Measurements from ENCODE around the gene IER3IP1. TPM values are rescaled to one million over a fixed set of nuclear protein-coding genes. Genes with fewer than 3 reads are reported as not detected.

IER3IP1 gene
- total RNA-seq, 2 experiments from 2014 or later = 1.5 to 2.3 TPM

- Histone ChIP-seq H3K4me1 (ENCODE audit: insufficient read depth, low read length) (no peaks in the 10 kb centered on the region), H3K36me3 (ENCODE audit: insufficient read depth, low read length) (peaks cover under 1% of the 10 kb centered on the region), H3K4me3 (ENCODE audit: low read length) (no peak overlapping the region), H3K9me3 (ENCODE audit: control insufficient read depth in 1 of 2, insufficient read depth in 1 of 2, low read length in 2 of 2) (no peaks in the 10 kb centered on the region), H3K27me3 (ENCODE audit: control insufficient read depth in 1 of 2, insufficient read depth in 2 of 2, low read length in 2 of 2) (no peaks in the 10 kb centered on the region), H3K27ac (ENCODE audit: low read depth in 1 of 2, low read length in 2 of 2) (no peak overlapping the region)
- Mint-ChIP-seq H3K27ac (no peak overlapping the region), H3K4me3 (no peak overlapping the region), H3K36me3 (ENCODE audit: low read depth) (peaks cover 37% of the 10 kb centered on the region), H3K27me3 (no peaks in the 10 kb centered on the region), H3K9me3 (no peaks in the 10 kb centered on the region), H3K4me1 (ENCODE audit: low read depth) (peaks cover 25% of the 10 kb centered on the region)
- intact Hi-C loops (cut with DNase I, micrococcal nuclease) = loop anchor here in 1 of 2 experiments (5.0 kb wide), 1 partner anchor 36 kb away; the partner anchor contains the start of gene IER3IP1
- CTCF ChIA-PET = no interaction called here
- ATAC-seq (ENCODE audit: poor library complexity) (no peak), DNase-seq (no peak)
- POLR2A ChIA-PET = interaction anchor here (1.0 kb wide), 1 partner anchor 9 kb away, joined by 3 read pairs; the partner anchor contains the start of gene HDHD2
- TF ChIP-seq, protein P1, sequence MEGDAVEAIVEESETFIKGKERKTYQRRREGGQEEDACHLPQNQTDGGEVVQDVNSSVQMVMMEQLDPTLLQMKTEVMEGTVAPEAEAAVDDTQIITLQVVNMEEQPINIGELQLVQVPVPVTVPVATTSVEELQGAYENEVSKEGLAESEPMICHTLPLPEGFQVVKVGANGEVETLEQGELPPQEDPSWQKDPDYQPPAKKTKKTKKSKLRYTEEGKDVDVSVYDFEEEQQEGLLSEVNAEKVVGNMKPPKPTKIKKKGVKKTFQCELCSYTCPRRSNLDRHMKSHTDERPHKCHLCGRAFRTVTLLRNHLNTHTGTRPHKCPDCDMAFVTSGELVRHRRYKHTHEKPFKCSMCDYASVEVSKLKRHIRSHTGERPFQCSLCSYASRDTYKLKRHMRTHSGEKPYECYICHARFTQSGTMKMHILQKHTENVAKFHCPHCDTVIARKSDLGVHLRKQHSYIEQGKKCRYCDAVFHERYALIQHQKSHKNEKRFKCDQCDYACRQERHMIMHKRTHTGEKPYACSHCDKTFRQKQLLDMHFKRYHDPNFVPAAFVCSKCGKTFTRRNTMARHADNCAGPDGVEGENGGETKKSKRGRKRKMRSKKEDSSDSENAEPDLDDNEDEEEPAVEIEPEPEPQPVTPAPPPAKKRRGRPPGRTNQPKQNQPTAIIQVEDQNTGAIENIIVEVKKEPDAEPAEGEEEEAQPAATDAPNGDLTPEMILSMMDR (IDR thresholded peaks at IDR 0.05) = no peak
Measured at GRCh38 chr18:47141289-47141688, 34.9 kb downstream of the IER3IP1 start.

GRCh38 chr18:47121146-47121545 lies 55.0 kb downstream of the IER3IP1 start:
- TF ChIP-seq, protein P1 (IDR thresholded peaks at IDR 0.05) = no peak
- H3K27me3 Mint-ChIP-seq = no peaks in the 10 kb centered on the region
- H3K36me3 ChIP-seq (ENCODE audit: insufficient read depth, low read length) = peaks cover 8% of the 10 kb centered on the region
- intact Hi-C loops (cut with DNase I, micrococcal nuclease) = no loop called here
- ATAC-seq (ENCODE audit: poor library complexity) = no peak
- DNase-seq = no peak
- H3K27me3 ChIP-seq (ENCODE audit: control insufficient read depth in 1 of 2, insufficient read depth in 2 of 2, low read length in 2 of 2) = no peaks in the 10 kb centered on the region
- no peak overlapping the region for H3K27ac Mint-ChIP-seq
- H3K4me3 Mint-ChIP-seq = no peak overlapping the region
- H3K4me1 ChIP-seq (ENCODE audit: insufficient read depth, low read length) = no peaks in the 10 kb centered on the region
- H3K36me3 Mint-ChIP-seq (ENCODE audit: low read depth) = peaks cover 78% of the 10 kb centered on the region
- H3K27ac ChIP-seq (ENCODE audit: low read depth in 1 of 2, low read length in 2 of 2) = no peak overlapping the region
- ChIA-PET CTCF (no interaction called here), POLR2A (no interaction called here)
- H3K4me3 ChIP-seq (ENCODE audit: low read length) = no peak overlapping the region
- H3K9me3 Mint-ChIP-seq = no peaks in the 10 kb centered on the region
- H3K9me3 ChIP-seq (ENCODE audit: control insufficient read depth in 1 of 2, insufficient read depth in 1 of 2, low read length in 2 of 2) = no peaks in the 10 kb centered on the region
- H3K4me1 Mint-ChIP-seq (ENCODE audit: low read depth) = no peaks in the 10 kb centered on the region

DNA sequence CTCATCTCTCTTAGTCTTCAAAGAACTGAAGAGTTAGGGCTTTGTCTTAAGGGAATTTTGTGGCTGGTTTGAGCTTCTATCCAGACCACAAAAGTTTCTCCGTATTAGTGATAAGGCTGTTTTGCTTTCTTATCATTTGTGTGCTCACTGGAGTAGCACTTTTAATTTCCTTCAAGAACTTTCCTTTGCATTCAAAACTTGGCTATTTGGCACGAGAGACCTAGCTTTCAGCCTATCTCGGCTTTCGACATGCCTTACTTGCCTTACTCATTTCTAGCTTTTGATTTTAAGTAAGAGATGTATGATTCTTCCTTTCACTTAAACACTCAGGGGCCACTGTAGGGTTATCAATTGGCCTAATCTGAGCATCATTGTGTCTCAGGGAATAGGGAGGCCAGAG lies 55.7 kb downstream of the IER3IP1 start:
- H3K27ac ChIP-seq (ENCODE audit: low read depth in 1 of 2, low read length in 2 of 2) = no peak overlapping the region
- no peaks in the 10 kb centered on the region for H3K4me1 Mint-ChIP-seq (ENCODE audit: low read depth)
- H3K27me3 ChIP-seq (ENCODE audit: control insufficient read depth in 1 of 2, insufficient read depth in 2 of 2, low read length in 2 of 2) = no peaks in the 10 kb centered on the region
- no peaks in the 10 kb centered on the region for H3K27me3 Mint-ChIP-seq
- ChIA-PET POLR2A (no interaction called here), CTCF (no interaction called here)
- no peak overlapping the region for H3K4me3 Mint-ChIP-seq
- DNase-seq = no peak
- TF ChIP-seq, protein P1 (IDR thresholded peaks at IDR 0.05) = no peak
- H3K27ac Mint-ChIP-seq = no peak overlapping the region
- intact Hi-C loops (cut with DNase I, micrococcal nuclease) = no loop called here
- H3K36me3 Mint-ChIP-seq (ENCODE audit: low read depth) = peaks cover 77% of the 10 kb centered on the region
- no peaks in the 10 kb centered on the region for H3K9me3 ChIP-seq (ENCODE audit: control insufficient read depth in 1 of 2, insufficient read depth in 1 of 2, low read length in 2 of 2)
- no peak overlapping the region for H3K4me3 ChIP-seq (ENCODE audit: low read length)
- H3K4me1 ChIP-seq (ENCODE audit: insufficient read depth, low read length) = no peaks in the 10 kb centered on the region
- peaks cover 8% of the 10 kb centered on the region for H3K36me3 ChIP-seq (ENCODE audit: insufficient read depth, low read length)
- H3K9me3 Mint-ChIP-seq = no peaks in the 10 kb centered on the region
- no peak for ATAC-seq (ENCODE audit: poor library complexity)

Measured in CD4-positive, alpha-beta T cell (primary cell).